HEK293 (cell line): ENCODE data around the gene GRAMD1B.

ENCODE experiments used
- CTCF ChIA-PET: fragments of 350-600 bp; formaldehyde crosslinking; extraction: SDS; loops from one replicate; lab custom pipeline; 2021; ENCODE audit warnings: antibody characterized with exemption; lab: Yijun Ruan, JAX
- POLR2A ChIA-PET: fragments of 300-600 bp; formaldehyde crosslinking; extraction: SDS; loops from one replicate; lab custom pipeline; 2020; ENCODE audit warnings: antibody characterized with exemption, inconsistent platforms; lab: Yijun Ruan, JAX
- H3K27ac ChIP-seq: fragments of 200-500 bp; sonication (Bioruptor generic); 2 replicates; pipeline ENCODE4 v1.5.1; 2014; ENCODE audit warnings: low read depth, low read length, control low read depth, inconsistent platforms; ENCODE audit errors: extremely low read depth
- H3K36me3 ChIP-seq, 2 experiments: fragments of 200-500 bp in 1 of 2; sonication (Bioruptor generic) in 1 of 2; 1 replicate in 1 of 2; 2 replicates in 1 of 2; pipeline ENCODE4 v1.5.1; 2014 to 2017; ENCODE audit warnings: inconsistent platforms in 2 of 2, low read length in 2 of 2; ENCODE audit not compliant: control insufficient read depth in 2 of 2, insufficient read depth in 1 of 2
- H3K4me1 ChIP-seq: fragments of 200-500 bp; sonication (Bioruptor generic); 2 replicates; pipeline ENCODE4 v1.5.1; 2014; ENCODE audit warnings: mild to moderate bottlenecking, low read length, inconsistent platforms; ENCODE audit not compliant: control insufficient read depth, insufficient read depth
- H3K4me3 ChIP-seq: 2 replicates; pipeline ENCODE4 v1.5.1; 2011; ENCODE audit warnings: low read depth, mild to moderate bottlenecking, control low read depth, low read length, moderate library complexity
- H3K9me3 ChIP-seq: fragments of 200-500 bp; sonication (Bioruptor generic); 2 replicates; pipeline ENCODE4 v1.5.1; 2014; ENCODE audit warnings: low read depth, low read length, inconsistent platforms; ENCODE audit not compliant: control insufficient read depth, insufficient read depth
- AEBP2 ChIP-seq: fragments of 450-650 bp; formaldehyde crosslinking; IDR thresholded peaks from 2 replicates; pipeline ENCODE4 v1.5.1; 2016; ENCODE audit warnings: missing biosample characterization, missing genetic modification characterization, borderline replicate concordance
- FEZF1 ChIP-seq: fragments of 450-650 bp; formaldehyde crosslinking; IDR thresholded peaks from 2 replicates; pipeline ENCODE4 v1.5.1; 2016; ENCODE audit warnings: missing biosample characterization, missing genetic modification characterization
- GLI2 ChIP-seq: fragments of 450-650 bp; formaldehyde crosslinking; IDR thresholded peaks from 2 replicates; pipeline ENCODE4; 2017; ENCODE audit warnings: missing biosample characterization, missing genetic modification characterization, low read depth, borderline replicate concordance
- KLF16 ChIP-seq: fragments of 450-650 bp; formaldehyde crosslinking; IDR thresholded peaks from 2 replicates; pipeline ENCODE4 v1.5.1; 2017; ENCODE audit warnings: missing biosample characterization, missing genetic modification characterization
- MZF1 ChIP-seq: fragments of 450-650 bp; formaldehyde crosslinking; IDR thresholded peaks from 2 replicates; pipeline ENCODE4 v1.5.1; 2017; ENCODE audit warnings: missing biosample characterization, missing genetic modification characterization, borderline replicate concordance
- PATZ1 ChIP-seq: fragments of 450-650 bp; formaldehyde crosslinking; IDR thresholded peaks from 2 replicates; pipeline ENCODE4 v1.5.1; 2016; ENCODE audit warnings: missing biosample characterization, missing genetic modification characterization
- SETDB1 ChIP-seq: IDR thresholded peaks from one replicate; pipeline ENCODE4 v1.6.1; 2017; ENCODE audit warnings: mild to moderate bottlenecking, low read length, moderate library complexity, mixed read lengths; ENCODE audit not compliant: insufficient read length
- YY2 ChIP-seq: fragments of 450-650 bp; formaldehyde crosslinking; IDR thresholded peaks from 2 replicates; pipeline ENCODE4 v1.5.1; 2016; ENCODE audit warnings: missing biosample characterization, missing genetic modification characterization
- ZBTB6 ChIP-seq: fragments of 450-650 bp; formaldehyde crosslinking; IDR thresholded peaks from 2 replicates; pipeline ENCODE4 v1.5.1; 2017; ENCODE audit warnings: missing biosample characterization, missing genetic modification characterization
- ZNF114 ChIP-seq: fragments of 450-650 bp; formaldehyde crosslinking; IDR thresholded peaks from 2 replicates; pipeline ENCODE4 v1.5.0; 2017; ENCODE audit warnings: missing biosample characterization, missing genetic modification characterization
- ZNF140 ChIP-seq: fragments of 450-650 bp; formaldehyde crosslinking; IDR thresholded peaks from 2 replicates; pipeline ENCODE4 v1.5.1; 2016; ENCODE audit warnings: missing biosample characterization, missing genetic modification characterization
- ZNF157 ChIP-seq: fragments of 450-650 bp; formaldehyde crosslinking; IDR thresholded peaks from 2 replicates; pipeline ENCODE4 v1.5.1; 2016; ENCODE audit warnings: missing biosample characterization, missing genetic modification characterization
- ZNF239 ChIP-seq: fragments of 450-650 bp; formaldehyde crosslinking; IDR thresholded peaks from 2 replicates; pipeline ENCODE4 v1.5.1; 2016; ENCODE audit warnings: missing biosample characterization, missing genetic modification characterization
- ZNF266 ChIP-seq: fragments of 450-650 bp; formaldehyde crosslinking; IDR thresholded peaks from 2 replicates; pipeline ENCODE4 v1.5.1; 2016; ENCODE audit warnings: missing biosample characterization, missing genetic modification characterization, low read depth
- ZNF473 ChIP-seq: fragments of 450-650 bp; formaldehyde crosslinking; IDR thresholded peaks from 2 replicates; pipeline ENCODE4 v1.5.1; 2017; ENCODE audit warnings: missing biosample characterization, missing genetic modification characterization
- ZNF518A ChIP-seq: fragments of 450-650 bp; formaldehyde crosslinking; conservative IDR thresholded peaks from 2 replicates; pipeline ENCODE4 v1.5.1; 2016; ENCODE audit warnings: low read depth, missing biosample characterization, missing genetic modification characterization
- ZNF561 ChIP-seq: fragments of 450-650 bp; IDR thresholded peaks from 2 replicates; pipeline ENCODE4 v1.5.1; 2018; ENCODE audit warnings: missing biosample characterization, missing genetic modification characterization, borderline replicate concordance
- ZNF585B ChIP-seq: fragments of 450-650 bp; formaldehyde crosslinking; IDR thresholded peaks from 2 replicates; pipeline ENCODE4 v1.5.1; 2016; ENCODE audit warnings: missing biosample characterization, missing genetic modification characterization
- ZNF624 ChIP-seq: fragments of 450-650 bp; formaldehyde crosslinking; IDR thresholded peaks from 2 replicates; pipeline ENCODE4 v1.5.1; 2017; ENCODE audit warnings: missing biosample characterization, missing genetic modification characterization
- ZNF626 ChIP-seq: fragments of 450-650 bp; sonication (Bioruptor Pico); formaldehyde crosslinking; IDR thresholded peaks from 2 replicates; pipeline ENCODE4 v1.5.1; 2018; ENCODE audit warnings: missing biosample characterization, missing genetic modification characterization, inconsistent platforms
- ZNF629 ChIP-seq: fragments of 450-650 bp; formaldehyde crosslinking; IDR thresholded peaks from 2 replicates; pipeline ENCODE4 v1.5.1; 2017; ENCODE audit warnings: missing biosample characterization, missing genetic modification characterization
- ZNF843 ChIP-seq: fragments of 450-650 bp; formaldehyde crosslinking; IDR thresholded peaks from 2 replicates; pipeline ENCODE4 v1.5.1; 2016; ENCODE audit warnings: missing biosample characterization, missing genetic modification characterization

The GRAMD1B gene

GRCh38 chr11:123642435-123642834 lies 212.4 kb downstream of the GRAMD1B start:
- H3K4me3 ChIP-seq = no peak overlapping the region
- no peaks in the 10 kb centered on the region for H3K36me3 ChIP-seq
- H3K4me1 ChIP-seq = no peaks in the 10 kb centered on the region
- H3K27ac ChIP-seq = no peak overlapping the region
- ChIA-PET POLR2A (no interaction called here), CTCF (interaction anchor here (0.6 to 12.4 kb wide), 6 partner anchors 12 to 223 kb away, joined by 3 to 310 read pairs (median 4); no protein-coding TSS in a partner anchor)
- no peaks in the 10 kb centered on the region for H3K9me3 ChIP-seq
- TF ChIP-seq AEBP2 (tag by site-specific recombination) (no peak), PATZ1 (no peak), ZNF561 (no peak), ZNF140 (0 out of 2 replicates have a peak, but pooled peaks have one; percentile 20)

- POLR2A ChIA-PET = no interaction called here
- H3K9me3 ChIP-seq = no peaks in the 10 kb centered on the region
- no peak for TF ChIP-seq ZNF157 (tag by site-specific recombination)
- no peak for TF ChIP-seq KLF16
- TF ChIP-seq GLI2 (tag by site-specific recombination) = no peak
- no peak for TF ChIP-seq ZNF140
- no peak for TF ChIP-seq ZNF843 (tag by site-specific recombination)
- TF ChIP-seq ZNF266 (tag by site-specific recombination) = no peak
- H3K27ac ChIP-seq = no peak overlapping the region
- H3K4me3 ChIP-seq = no peak overlapping the region
- no peaks in the 10 kb centered on the region for H3K4me1 ChIP-seq
- H3K36me3 ChIP-seq = no peaks in the 10 kb centered on the region
- CTCF ChIA-PET = interaction anchor here (0.7 to 12.4 kb wide), 2 partner anchors 20 to 62 kb away, joined by 4 to 310 read pairs; no protein-coding TSS in a partner anchor
Measured at GRCh38 chr11:123645286-123645975, 215.4 kb downstream of the GRAMD1B start.

- no peak overlapping the region for H3K27ac ChIP-seq
- TF ChIP-seq ZNF626 (no peak), ZNF114 (tag by site-specific recombination) (no peak), ZNF473 (tag by site-specific recombination) (no peak), ZBTB6 (tag by site-specific recombination) (no peak), ZNF629 (tag by site-specific recombination) (no peak), ZNF239 (tag by site-specific recombination) (no peak), ZNF518A (tag by site-specific recombination) (no peak), ZNF585B (tag by site-specific recombination) (no peak), MZF1 (tag by site-specific recombination) (no peak), FEZF1 (tag by site-specific recombination) (no peak), YY2 (tag by site-specific recombination) (no peak), SETDB1 (no peak), ZNF624 (no peak)
- no peaks in the 10 kb centered on the region for H3K36me3 ChIP-seq
- no peaks in the 10 kb centered on the region for H3K9me3 ChIP-seq
- ChIA-PET POLR2A (no interaction called here), CTCF (interaction anchor here (0.7 to 6.1 kb wide), 4 partner anchors 56 to 62 kb away, joined by 5 to 69 read pairs (median 16); no protein-coding TSS in a partner anchor)
- H3K4me3 ChIP-seq = no peak overlapping the region
- H3K4me1 ChIP-seq = no peaks in the 10 kb centered on the region
Measured at GRCh38 chr11:123650901-123651300, 220.8 kb downstream of the GRAMD1B start.
